RPMI8226 (cell line): ENCODE results near the gene TSHZ1.
"Not testable (repeated sequence)": the region's sequence is repeated elsewhere in the genome, so short reads cannot be mapped to it uniquely, and the experiment has no call there.

Experiments used
- DNase-seq: peaks from one replicate; pipeline ENCODE4 v3.0.0-alpha.2; 2015

TSHZ1 gene

GRCh38 chr18:75320506-75320905 is 109.9 kb downstream of the TSHZ1 start:
- no peak for DNase-seq

- no peak for DNase-seq
These were observed 110.8 kb downstream of the TSHZ1 start for GRCh38 chr18:75321431-75321830.

- DNase-seq, result no peak
These were observed 111.6 kb downstream of the TSHZ1 start for GRCh38 chr18:75322206-75322605.

GRCh38 chr18:75323821-75324585 is 113.4 kb downstream of the TSHZ1 start:
- DNase-seq, result no peak

GRCh38 chr18:75324686-75325257 is 114.2 kb downstream of the TSHZ1 start:
- DNase-seq, result no peak

GRCh38 chr18:75329753-75330152 is 119.2 kb downstream of the TSHZ1 start:
- not testable (repeated sequence) for DNase-seq

- DNase-seq, result no peak
These were observed 119.7 kb downstream of the TSHZ1 start for GRCh38 chr18:75330308-75330707.

- DNase-seq, result no peak
These were observed 124.3 kb downstream of the TSHZ1 start for GRCh38 chr18:75334869-75335268.

GRCh38 chr18:75335511-75335910 is 124.9 kb downstream of the TSHZ1 start:
- DNase-seq, result no peak

- DNase-seq, result no peak
These were observed 126.2 kb downstream of the TSHZ1 start for GRCh38 chr18:75336767-75337166.

GRCh38 chr18:75337348-75337747 is 126.8 kb downstream of the TSHZ1 start:
- no peak for DNase-seq

GRCh38 chr18:75338631-75339030 is 128.0 kb downstream of the TSHZ1 start:
- no peak for DNase-seq
